ENCODE measurements around the gene PELI1. TPM values are rescaled to one million over a fixed set of nuclear protein-coding genes. Genes with fewer than 3 reads are reported as not detected.

Gene PELI1
- total RNA-seq, 1 experiment from 2014 or later, result 61.0 TPM

- H4K8ac ChIP-seq (replicated peaks; ENCODE audit: insufficient read length, low read depth, low read length), result no peak overlapping the region
- H3K27ac ChIP-seq (ENCODE audit: insufficient read length, low read depth, low read length), result no peak overlapping the region
- H2BK15ac ChIP-seq (ENCODE audit: low read depth, low read length), result no peak overlapping the region
- H2BK12ac ChIP-seq (ENCODE audit: insufficient read length, low read depth, low read length), result no peak overlapping the region
- no peaks in the 10 kb centered on the region for H3K23me2 ChIP-seq (ENCODE audit: insufficient read length, low read depth, low read length, poor library complexity, severe bottlenecking)
- H3K4me1 ChIP-seq (ENCODE audit: insufficient read depth, low read length), result peaks cover 14% of the 10 kb centered on the region
- H3K79me2 ChIP-seq (ENCODE audit: insufficient read depth, low read length), result no peaks in the 10 kb centered on the region
- H3K36me3 Mint-ChIP-seq (ENCODE audit: insufficient read depth in 1 of 3, low read depth in 3 of 3), result no peaks in the 10 kb centered on the region
- no peak for TF ChIP-seq CTCF (conservative IDR thresholded peaks at IDR 0.05)
- H3K9ac ChIP-seq (ENCODE audit: extremely low read depth, insufficient read length, low read length), result no peak overlapping the region
- H2BK5ac ChIP-seq (ENCODE audit: insufficient read length, low read length), result no peak overlapping the region
- no peaks in the 10 kb centered on the region for H3K79me1 ChIP-seq (ENCODE audit: insufficient read depth, low read depth, low read length, poor library complexity, severe bottlenecking)
- no peak overlapping the region for H4K5ac ChIP-seq (ENCODE audit: insufficient read length, low read depth, low read length)
- H2AFZ ChIP-seq (ENCODE audit: low read length), result no peak overlapping the region
- no peak overlapping the region for H4K91ac ChIP-seq (ENCODE audit: insufficient read length, low read depth, low read length)
- H3K4ac ChIP-seq (ENCODE audit: low read depth, low read length), result no peak overlapping the region
- H3K4me3 Mint-ChIP-seq, result no peak overlapping the region
- no peaks in the 10 kb centered on the region for H4K20me1 ChIP-seq (ENCODE audit: control insufficient read depth, insufficient read depth, insufficient read length)
- H3K27me3 Mint-ChIP-seq (ENCODE audit: low read depth), result no peaks in the 10 kb centered on the region
- H3K9me3 Mint-ChIP-seq, result no peaks in the 10 kb centered on the region
- H2BK20ac ChIP-seq (ENCODE audit: low read depth, low read length, poor library complexity, severe bottlenecking), result no peak overlapping the region
- H3K23ac ChIP-seq (ENCODE audit: insufficient read length, low read depth, low read length), result no peak overlapping the region
- H2AK5ac ChIP-seq (ENCODE audit: insufficient read length, low read length), result no peak overlapping the region
- no peaks in the 10 kb centered on the region for H3K9me3 ChIP-seq (ENCODE audit: control insufficient read depth, low read depth, low read length)
- H3T11ph ChIP-seq (ENCODE audit: low read length), result no peak overlapping the region
- no peak overlapping the region for H3K18ac ChIP-seq (ENCODE audit: insufficient read length, low read depth, low read length)
- no peak overlapping the region; a peak in 1 of 7 replicates for H3K27ac Mint-ChIP-seq
- no peak overlapping the region for H3K4me2 ChIP-seq (ENCODE audit: insufficient read depth, insufficient read length, low read length)
- DNase-seq, result no peak
- peaks cover 39 to 42% of the 10 kb centered on the region in 2 experiments for H3K4me1 Mint-ChIP-seq
- no peak overlapping the region for H3K56ac ChIP-seq (ENCODE audit: insufficient read length, low read depth, low read length)
- H3K27me3 ChIP-seq (ENCODE audit: insufficient read depth, low read length), result no peaks in the 10 kb centered on the region
- WGBS (ENCODE audit: extremely low coverage, insufficient read length, low lambda C conversion rate), result no CpG with 5 or more reads among the region's 3 CpGs
- no peak overlapping the region for H3K14ac ChIP-seq (ENCODE audit: insufficient read depth, low read length)
- no peak overlapping the region for H2BK120ac ChIP-seq (ENCODE audit: low read depth, low read length, poor library complexity, severe bottlenecking)
Observed at GRCh38 chr2:64063454-64063853, 80.8 kb downstream of the PELI1 start.

Measured in H9 (cell line).